Stomach (tissue), 4 donors: ENCODE measurements around the gene GSTM5.

ENCODE experiments used
- POLR2A ChIP-seq, 4 donors: fragments of 450-650 bp; IDR thresholded peaks; one replicate each; pipeline ENCODE4 v1.6.1; 2016; ENCODE audit warnings: antibody characterized with exemption in 4 of 4, control low read depth in 2 of 4, mild to moderate bottlenecking in 1 of 4, moderate library complexity in 1 of 4
- TF ChIP-seq, protein P1 (sequence below), 7 experiments: fragments of 450-650 bp in 4 of 7; fragments of 200-600 bp in 3 of 7; sonication (generic) in 3 of 7; IDR thresholded peaks; one replicate each; pipeline ENCODE4 v1.5.1; 2016 to 2019; ENCODE audit warnings: antibody characterized with exemption in 7 of 7, control low read depth in 2 of 7, mild to moderate bottlenecking in 1 of 7

GRCh38 chr1:109713636-109714035 lies 1.6 kb downstream of the GSTM5 start:
- TF ChIP-seq, protein P1, sequence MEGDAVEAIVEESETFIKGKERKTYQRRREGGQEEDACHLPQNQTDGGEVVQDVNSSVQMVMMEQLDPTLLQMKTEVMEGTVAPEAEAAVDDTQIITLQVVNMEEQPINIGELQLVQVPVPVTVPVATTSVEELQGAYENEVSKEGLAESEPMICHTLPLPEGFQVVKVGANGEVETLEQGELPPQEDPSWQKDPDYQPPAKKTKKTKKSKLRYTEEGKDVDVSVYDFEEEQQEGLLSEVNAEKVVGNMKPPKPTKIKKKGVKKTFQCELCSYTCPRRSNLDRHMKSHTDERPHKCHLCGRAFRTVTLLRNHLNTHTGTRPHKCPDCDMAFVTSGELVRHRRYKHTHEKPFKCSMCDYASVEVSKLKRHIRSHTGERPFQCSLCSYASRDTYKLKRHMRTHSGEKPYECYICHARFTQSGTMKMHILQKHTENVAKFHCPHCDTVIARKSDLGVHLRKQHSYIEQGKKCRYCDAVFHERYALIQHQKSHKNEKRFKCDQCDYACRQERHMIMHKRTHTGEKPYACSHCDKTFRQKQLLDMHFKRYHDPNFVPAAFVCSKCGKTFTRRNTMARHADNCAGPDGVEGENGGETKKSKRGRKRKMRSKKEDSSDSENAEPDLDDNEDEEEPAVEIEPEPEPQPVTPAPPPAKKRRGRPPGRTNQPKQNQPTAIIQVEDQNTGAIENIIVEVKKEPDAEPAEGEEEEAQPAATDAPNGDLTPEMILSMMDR (IDR thresholded peaks at IDR 0.05) = no peak
- no peak for TF ChIP-seq POLR2A (IDR thresholded peaks at IDR 0.05)
